Activated T-cell treated with anti-CD3 and anti-CD28 coated beads for 4 hours (primary cell): ENCODE measurements around the gene PUS7.
A peak's percentile ranks its signal among the peaks of the same experiment; 100 is the strongest.
"Not testable (repeated sequence)": the region's sequence is repeated elsewhere in the genome, so short reads cannot be mapped to it uniquely, and the experiment has no call there.

ENCODE experiments used
- DNase-seq: peaks from one replicate; pipeline ENCODE4 v3.0.0-alpha.2; 2020

PUS7 gene

GRCh38 chr7:105442214-105442613 is 79.9 kb downstream of the PUS7 start:
- DNase-seq = not testable (repeated sequence)

- no peak for DNase-seq
Observed at GRCh38 chr7:105439174-105439893, 82.7 kb downstream of the PUS7 start.

GRCh38 chr7:105438847-105439173 is 83.3 kb downstream of the PUS7 start:
- no peak for DNase-seq

- DNase-seq = no peak
Observed at GRCh38 chr7:105438254-105438653, 83.8 kb downstream of the PUS7 start.

GRCh38 chr7:105437356-105437755 is 84.7 kb downstream of the PUS7 start:
- DNase-seq = not testable (repeated sequence)

- DNase-seq = peak; percentile 28
Observed at GRCh38 chr7:105429746-105430612, 92.1 kb downstream of the PUS7 start.

- no peak for DNase-seq
Observed at GRCh38 chr7:105426606-105427146, 95.4 kb downstream of the PUS7 start.

GRCh38 chr7:105423987-105424386 is 98.1 kb downstream of the PUS7 start:
- DNase-seq = no peak

GRCh38 chr7:105413887-105414437 is 108.1 kb downstream of the PUS7 start:
- no peak for DNase-seq

GRCh38 chr7:105410774-105411173 is 111.3 kb downstream of the PUS7 start:
- DNase-seq = not testable (repeated sequence)

- DNase-seq = not testable (repeated sequence)
Observed at GRCh38 chr7:105409775-105410174, 112.3 kb downstream of the PUS7 start.

- DNase-seq = no peak
Observed at GRCh38 chr7:105408791-105409410, 113.2 kb downstream of the PUS7 start.
